CD1c-positive myeloid dendritic cell (primary cell): Measurements from ENCODE around the gene CCDC6.
"Not testable (repeated sequence)": the region's sequence is repeated elsewhere in the genome, so short reads cannot be mapped to it uniquely, and the experiment has no call there.

Experiments used
- DNase-seq: peaks from one replicate; pipeline ENCODE4 v3.0.0-alpha.2; 2016; ENCODE audit errors: extremely low spot score

Gene CCDC6

GRCh38 chr10:59770689-59771088 is 135.7 kb downstream of the CCDC6 start:
- no peak for DNase-seq

- DNase-seq = no peak
These were observed 143.9 kb downstream of the CCDC6 start for GRCh38 chr10:59762505-59762904.

- DNase-seq = no peak
These were observed 148.4 kb downstream of the CCDC6 start for GRCh38 chr10:59757966-59758365.

- no peak for DNase-seq
These were observed 151.4 kb downstream of the CCDC6 start for GRCh38 chr10:59754951-59755350.

GRCh38 chr10:59753267-59753666 is 153.1 kb downstream of the CCDC6 start, which contains the start of gene MRLN:
MRLN (minus strand) TSS chr10:59753455.
- no peak for DNase-seq

GRCh38 chr10:59752278-59752940 is 153.9 kb downstream of the CCDC6 start:
- no peak for DNase-seq

- DNase-seq = no peak
These were observed 156.0 kb downstream of the CCDC6 start for GRCh38 chr10:59750155-59750945.

GRCh38 chr10:59748834-59749233 is 157.5 kb downstream of the CCDC6 start:
- DNase-seq = no peak

GRCh38 chr10:59745163-59745650 is 161.1 kb downstream of the CCDC6 start:
- no peak for DNase-seq

GRCh38 chr10:59744762-59745161 is 161.6 kb downstream of the CCDC6 start:
- DNase-seq = not testable (repeated sequence)

- DNase-seq = not testable (repeated sequence)
These were observed 162.2 kb downstream of the CCDC6 start for GRCh38 chr10:59744156-59744555.

- no peak for DNase-seq
These were observed 164.8 kb downstream of the CCDC6 start for GRCh38 chr10:59741583-59741982.

GRCh38 chr10:59741048-59741447 is 165.3 kb downstream of the CCDC6 start:
- no peak for DNase-seq
